DMS 273 (cell line): ENCODE data around the gene UGT1A10.

Source experiments
- DNase-seq: peaks from one replicate; lab custom pipeline; 2025; ENCODE audit not compliant: unreplicated experiment; lab: John Stamatoyannopoulos, UW

Gene UGT1A10

GRCh38 chr2:233801357-233802131, 165.3 kb downstream of the UGT1A10 start:
- no peak for DNase-seq

- no peak for DNase-seq
These were observed 166.0 kb downstream of the UGT1A10 start for GRCh38 chr2:233802132-233802815.

GRCh38 chr2:233803292-233803911, 167.2 kb downstream of the UGT1A10 start:
- DNase-seq = no peak

- no peak for DNase-seq
These were observed 167.7 kb downstream of the UGT1A10 start for GRCh38 chr2:233803994-233804393.

- no peak for DNase-seq
These were observed 171.1 kb downstream of the UGT1A10 start for GRCh38 chr2:233807215-233807865.

GRCh38 chr2:233807966-233808935, 172.0 kb downstream of the UGT1A10 start:
- no peak for DNase-seq

GRCh38 chr2:233810385-233810784, 174.1 kb downstream of the UGT1A10 start:
- no peak for DNase-seq

GRCh38 chr2:233811087-233811486, 174.8 kb downstream of the UGT1A10 start:
- DNase-seq = no peak

GRCh38 chr2:233811732-233812131, 175.5 kb downstream of the UGT1A10 start:
- no peak for DNase-seq

- DNase-seq = no peak
These were observed 177.2 kb downstream of the UGT1A10 start for GRCh38 chr2:233813236-233814055.

- peak; percentile 44 for DNase-seq
These were observed 178.0 kb downstream of the UGT1A10 start for GRCh38 chr2:233814056-233814835.

GRCh38 chr2:233815861-233816260, 179.6 kb downstream of the UGT1A10 start:
- no peak for DNase-seq

- DNase-seq = peak; percentile 70
These were observed 180.1 kb downstream of the UGT1A10 start for GRCh38 chr2:233816334-233816733.

GRCh38 chr2:233816771-233817170, 180.5 kb downstream of the UGT1A10 start:
- DNase-seq = no peak

GRCh38 chr2:233817361-233817911, 181.2 kb downstream of the UGT1A10 start:
- no peak for DNase-seq

GRCh38 chr2:233817995-233818638, 181.9 kb downstream of the UGT1A10 start:
- DNase-seq = no peak

GRCh38 chr2:233818639-233819621, 182.7 kb downstream of the UGT1A10 start:
- DNase-seq = no peak
